Activated CD4-positive, alpha-beta T cell treated with anti-CD3 and anti-CD28 coated beads for 48 hours (primary cell): ENCODE measurements around the gene ASPHD1.

Source experiments
- DNase-seq: peaks from one replicate; pipeline ENCODE4 v3.0.0-alpha.2; 2020

The ASPHD1 gene

GRCh38 chr16:29943846-29944799, 43.8 kb downstream of the ASPHD1 start:
- DNase-seq, result no peak

GRCh38 chr16:29947897-29948296, 47.6 kb downstream of the ASPHD1 start:
- DNase-seq, result no peak

- no peak for DNase-seq
Observed at GRCh38 chr16:29950806-29951461, 50.6 kb downstream of the ASPHD1 start.

GRCh38 chr16:29951625-29952365, 51.5 kb downstream of the ASPHD1 start:
- DNase-seq, result no peak
